Esophagus squamous epithelium (tissue), 4 donors: ENCODE measurements around the gene TP63.

Experiments
- POLR2A ChIP-seq, 4 donors: fragments of 450-650 bp; IDR thresholded peaks; one replicate each; pipeline ENCODE4 v1.6.1; 2017; ENCODE audit warnings: antibody characterized with exemption in 4 of 4, mild to moderate bottlenecking in 4 of 4, moderate library complexity in 3 of 4
- TF ChIP-seq, protein P1 (sequence below), 6 experiments: fragments of 450-650 bp in 4 of 6; fragments of 200-600 bp in 2 of 6; sonication (generic) in 2 of 6; IDR thresholded peaks; one replicate each; pipeline ENCODE4 v1.5.1; 2016 to 2019; ENCODE audit warnings: antibody characterized with exemption in 6 of 6, mild to moderate bottlenecking in 4 of 6, moderate library complexity in 4 of 6

DNA sequence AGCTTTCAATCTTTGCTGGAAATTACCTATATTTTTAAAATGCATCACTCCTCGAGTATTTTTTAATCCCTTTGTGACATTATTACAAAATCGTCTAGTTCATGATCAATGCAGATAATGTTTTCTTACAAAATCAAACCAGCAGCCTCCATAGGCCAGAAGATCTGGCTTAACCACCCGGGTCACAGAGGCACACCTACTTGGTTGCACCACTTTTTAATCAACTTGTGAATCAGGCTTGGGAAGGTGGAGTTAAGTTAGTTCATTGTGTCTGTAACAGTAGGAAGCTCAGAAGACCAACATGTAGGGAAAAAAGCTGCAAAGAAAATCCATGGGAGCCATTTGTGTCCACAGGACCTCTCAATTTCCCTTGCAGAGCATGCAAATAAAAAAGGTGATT lies 148.0 kb downstream of the TP63 start:
- TF ChIP-seq, protein P1, sequence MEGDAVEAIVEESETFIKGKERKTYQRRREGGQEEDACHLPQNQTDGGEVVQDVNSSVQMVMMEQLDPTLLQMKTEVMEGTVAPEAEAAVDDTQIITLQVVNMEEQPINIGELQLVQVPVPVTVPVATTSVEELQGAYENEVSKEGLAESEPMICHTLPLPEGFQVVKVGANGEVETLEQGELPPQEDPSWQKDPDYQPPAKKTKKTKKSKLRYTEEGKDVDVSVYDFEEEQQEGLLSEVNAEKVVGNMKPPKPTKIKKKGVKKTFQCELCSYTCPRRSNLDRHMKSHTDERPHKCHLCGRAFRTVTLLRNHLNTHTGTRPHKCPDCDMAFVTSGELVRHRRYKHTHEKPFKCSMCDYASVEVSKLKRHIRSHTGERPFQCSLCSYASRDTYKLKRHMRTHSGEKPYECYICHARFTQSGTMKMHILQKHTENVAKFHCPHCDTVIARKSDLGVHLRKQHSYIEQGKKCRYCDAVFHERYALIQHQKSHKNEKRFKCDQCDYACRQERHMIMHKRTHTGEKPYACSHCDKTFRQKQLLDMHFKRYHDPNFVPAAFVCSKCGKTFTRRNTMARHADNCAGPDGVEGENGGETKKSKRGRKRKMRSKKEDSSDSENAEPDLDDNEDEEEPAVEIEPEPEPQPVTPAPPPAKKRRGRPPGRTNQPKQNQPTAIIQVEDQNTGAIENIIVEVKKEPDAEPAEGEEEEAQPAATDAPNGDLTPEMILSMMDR (IDR thresholded peaks at IDR 0.05): no peak
- no peak for TF ChIP-seq POLR2A (IDR thresholded peaks at IDR 0.05)
